ENCODE data around the gene DNASE2B. TPM values are rescaled to one million over a fixed set of nuclear protein-coding genes. Genes with fewer than 3 reads are reported as not detected.

The DNASE2B gene
- total RNA-seq, 4 donors from 2014 or later = 0.29 to 3.2 TPM; not detected in 2

GRCh38 chr1:84363019-84363418 is 35.3 kb upstream of the DNASE2B start:
- intact Hi-C loops (cut with DNase I; ENCODE audit: low total_unique reads) = no loop called here
- WGBS, 2 donors = 63 to 68% methylated on average over 5 of the region's 5 CpGs
- TF ChIP-seq POLR2A (IDR thresholded peaks at IDR 0.05) (no peak), CTCF (IDR thresholded peaks at IDR 0.05) (no peak)
- H3K4me3 ChIP-seq (ENCODE audit: low read depth, poor library complexity, severe bottlenecking) = no peak overlapping the region
- peak in 1 of 2 donors; percentile 24 for DNase-seq (ENCODE audit: low spot score in 2 of 2)

GRCh38 chr1:84363622-84364021 is 34.7 kb upstream of the DNASE2B start:
- 60 to 76% methylated on average over 5 of the region's 5 CpGs for WGBS, 2 donors
- no peak for TF ChIP-seq POLR2A (IDR thresholded peaks at IDR 0.05)
- no peak for TF ChIP-seq CTCF (IDR thresholded peaks at IDR 0.05)
- DNase-seq (ENCODE audit: low spot score in 2 of 2) = no peak

GRCh38 chr1:84365225-84366221 is 32.8 kb upstream of the DNASE2B start:
- H3K4me3 ChIP-seq (ENCODE audit: low read depth, poor library complexity, severe bottlenecking) = no peak overlapping the region
- TF ChIP-seq POLR2A (IDR thresholded peaks at IDR 0.05) = no peak
- no peak for TF ChIP-seq CTCF (IDR thresholded peaks at IDR 0.05)
- DNase-seq (ENCODE audit: low spot score in 2 of 2) = peak in 1 of 2 donors; percentile 50
- intact Hi-C loops (cut with DNase I; ENCODE audit: low total_unique reads) = no loop called here
- 42 to 43% methylated on average over 3 of the region's 3 CpGs for WGBS, 2 donors

More at GRCh38 chr1:84363622-84364021, 34.7 kb upstream of the DNASE2B start:
- intact Hi-C loops (cut with DNase I; ENCODE audit: low total_unique reads) = no loop called here
- no peak overlapping the region for H3K4me3 ChIP-seq (ENCODE audit: low read depth, poor library complexity, severe bottlenecking)

GRCh38 chr1:84366786-84367185 is 31.5 kb upstream of the DNASE2B start:
- 85 to 87% methylated on average over 2 of the region's 2 CpGs for WGBS, 2 donors
- DNase-seq (ENCODE audit: low spot score in 2 of 2) = no peak
- no peak overlapping the region for H3K4me3 ChIP-seq (ENCODE audit: low read depth, poor library complexity, severe bottlenecking)
- intact Hi-C loops (cut with DNase I; ENCODE audit: low total_unique reads) = no loop called here
- no peak for TF ChIP-seq POLR2A (IDR thresholded peaks at IDR 0.05)
- TF ChIP-seq CTCF (IDR thresholded peaks at IDR 0.05) = no peak

- no peak for DNase-seq (ENCODE audit: low spot score in 2 of 2)
- intact Hi-C loops (cut with DNase I; ENCODE audit: low total_unique reads) = no loop called here
- no peak overlapping the region for H3K4me3 ChIP-seq (ENCODE audit: low read depth, poor library complexity, severe bottlenecking)
- TF ChIP-seq POLR2A (IDR thresholded peaks at IDR 0.05) (no peak), CTCF (IDR thresholded peaks at IDR 0.05) (no peak)
- 48 to 67% methylated on average over 1 of the region's 1 CpG for WGBS, 2 donors
Observed at GRCh38 chr1:84367219-84367618, 31.1 kb upstream of the DNASE2B start.

Data from lower leg skin (tissue), 4 donors.